Uterus (tissue), 4 donors: Measurements from ENCODE around the gene FCHSD2. TPM values are rescaled to one million over a fixed set of nuclear protein-coding genes. Genes with fewer than 3 reads are reported as not detected.

ENCODE experiments used
- DNase-seq, 2 donors: peaks; one replicate each; pipeline ENCODE4 v3.0.0-alpha.2; 2019 to 2020
- H3K27ac ChIP-seq, 2 donors: fragments of 200-600 bp; sonication (generic); 1 replicate in 1 of 2; 2 replicates in 1 of 2; pipeline ENCODE4 v1.5.1; 2016 to 2018
- H3K27me3 ChIP-seq, 2 donors: fragments of 200-600 bp; sonication (generic); one replicate each; pipeline ENCODE4 v1.5.1; 2018 to 2019; ENCODE audit warnings: control low read depth in 1 of 2
- H3K36me3 ChIP-seq, 2 donors: fragments of 200-600 bp; sonication (generic); one replicate each; pipeline ENCODE4 v1.5.1; 2019; ENCODE audit warnings: control low read depth in 1 of 2
- H3K4me1 ChIP-seq, 2 donors: fragments of 200-600 bp; sonication (generic); one replicate each; pipeline ENCODE4 v1.5.1; 2018 to 2019; ENCODE audit warnings: control low read depth in 1 of 2
- H3K4me3 ChIP-seq, 2 donors: fragments of 200-600 bp; sonication (generic); 1 replicate in 1 of 2; 2 replicates in 1 of 2; pipeline ENCODE4 v1.5.1; 2018 to 2019; ENCODE audit warnings: mild to moderate bottlenecking in 1 of 2
- H3K9me3 ChIP-seq, 2 donors: fragments of 200-600 bp; sonication (generic); one replicate each; pipeline ENCODE4 v1.5.1; 2019; ENCODE audit warnings: control low read depth in 1 of 2
- POLR2A ChIP-seq, 2 donors: fragments of 450-650 bp; IDR thresholded peaks; one replicate each; pipeline ENCODE4 v1.6.1; 2016; ENCODE audit warnings: antibody characterized with exemption in 2 of 2, mild to moderate bottlenecking in 1 of 2, moderate library complexity in 1 of 2
- intact Hi-C: fragments of 100-400 bp; cut with DNase I; formaldehyde crosslinking; loops from one replicate; pipeline ENCODE4 v1.15.1; 2023; ENCODE audit warnings: low total_unique reads
- total RNA-seq, 4 donors: library from RNA; depleted of rRNA in 3 of 4; stranded (reverse); fragments of >200 nt in 3 of 4; gene quantifications; one replicate each; pipeline versions ENCODE4 v1.1.0 to v1.2.4, GENCODE V29; 2014 to 2023
- TF ChIP-seq, protein P1 (sequence below), 4 experiments: fragments of 200-600 bp in 2 of 4; fragments of 450-650 bp in 2 of 4; sonication (generic) in 2 of 4; IDR thresholded peaks; one replicate each; pipeline ENCODE4 v1.5.1; 2016 to 2019; ENCODE audit warnings: antibody characterized with exemption in 4 of 4, mild to moderate bottlenecking in 2 of 4, moderate library complexity in 1 of 4
- donor health status: DM: yes; HTN: yes; CAD: no.

The FCHSD2 gene
- total RNA-seq, 4 donors from 2014 or later: 13.6 to 73.9 (median 27.7) TPM

DNA sequence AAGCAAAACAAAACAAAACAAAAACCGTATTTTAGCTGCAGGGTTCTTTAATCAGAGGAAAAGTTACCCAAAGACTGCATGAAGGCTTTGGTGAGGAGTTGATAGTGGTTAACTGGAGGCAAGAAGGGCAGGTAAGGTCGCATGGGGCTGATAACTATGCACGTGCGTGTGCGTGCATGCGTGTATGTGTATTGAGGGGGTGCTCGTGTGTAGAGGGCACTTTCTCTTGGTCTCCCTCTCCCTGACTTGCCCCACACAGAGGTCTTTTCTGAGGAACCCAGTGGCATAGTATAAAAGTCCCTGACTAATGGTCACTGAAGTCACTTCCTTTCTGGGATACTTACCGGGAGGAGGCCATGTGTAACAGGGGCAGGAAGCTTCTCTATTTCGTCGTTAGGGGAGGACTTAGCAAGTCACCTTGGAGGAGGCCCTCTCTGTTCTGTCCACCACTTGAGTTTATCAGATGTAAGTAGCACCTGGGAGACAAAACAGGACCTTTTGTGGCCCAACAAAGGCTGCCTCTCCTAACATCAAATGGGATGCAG lies 20.1 kb upstream of the FCHSD2 start:
- Histone ChIP-seq H3K27me3 (no peaks in the 10 kb centered on the region), H3K9me3 (no peaks in the 10 kb centered on the region), H3K4me1 (no peaks in the 10 kb centered on the region), H3K27ac (no peak overlapping the region), H3K36me3 (no peaks in the 10 kb centered on the region), H3K4me3 (no peak overlapping the region)
- TF ChIP-seq POLR2A (IDR thresholded peaks at IDR 0.05): no peak
- TF ChIP-seq, protein P1, sequence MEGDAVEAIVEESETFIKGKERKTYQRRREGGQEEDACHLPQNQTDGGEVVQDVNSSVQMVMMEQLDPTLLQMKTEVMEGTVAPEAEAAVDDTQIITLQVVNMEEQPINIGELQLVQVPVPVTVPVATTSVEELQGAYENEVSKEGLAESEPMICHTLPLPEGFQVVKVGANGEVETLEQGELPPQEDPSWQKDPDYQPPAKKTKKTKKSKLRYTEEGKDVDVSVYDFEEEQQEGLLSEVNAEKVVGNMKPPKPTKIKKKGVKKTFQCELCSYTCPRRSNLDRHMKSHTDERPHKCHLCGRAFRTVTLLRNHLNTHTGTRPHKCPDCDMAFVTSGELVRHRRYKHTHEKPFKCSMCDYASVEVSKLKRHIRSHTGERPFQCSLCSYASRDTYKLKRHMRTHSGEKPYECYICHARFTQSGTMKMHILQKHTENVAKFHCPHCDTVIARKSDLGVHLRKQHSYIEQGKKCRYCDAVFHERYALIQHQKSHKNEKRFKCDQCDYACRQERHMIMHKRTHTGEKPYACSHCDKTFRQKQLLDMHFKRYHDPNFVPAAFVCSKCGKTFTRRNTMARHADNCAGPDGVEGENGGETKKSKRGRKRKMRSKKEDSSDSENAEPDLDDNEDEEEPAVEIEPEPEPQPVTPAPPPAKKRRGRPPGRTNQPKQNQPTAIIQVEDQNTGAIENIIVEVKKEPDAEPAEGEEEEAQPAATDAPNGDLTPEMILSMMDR (IDR thresholded peaks at IDR 0.05): no peak
- DNase-seq: no peak
- intact Hi-C loops: no loop called here

DNA sequence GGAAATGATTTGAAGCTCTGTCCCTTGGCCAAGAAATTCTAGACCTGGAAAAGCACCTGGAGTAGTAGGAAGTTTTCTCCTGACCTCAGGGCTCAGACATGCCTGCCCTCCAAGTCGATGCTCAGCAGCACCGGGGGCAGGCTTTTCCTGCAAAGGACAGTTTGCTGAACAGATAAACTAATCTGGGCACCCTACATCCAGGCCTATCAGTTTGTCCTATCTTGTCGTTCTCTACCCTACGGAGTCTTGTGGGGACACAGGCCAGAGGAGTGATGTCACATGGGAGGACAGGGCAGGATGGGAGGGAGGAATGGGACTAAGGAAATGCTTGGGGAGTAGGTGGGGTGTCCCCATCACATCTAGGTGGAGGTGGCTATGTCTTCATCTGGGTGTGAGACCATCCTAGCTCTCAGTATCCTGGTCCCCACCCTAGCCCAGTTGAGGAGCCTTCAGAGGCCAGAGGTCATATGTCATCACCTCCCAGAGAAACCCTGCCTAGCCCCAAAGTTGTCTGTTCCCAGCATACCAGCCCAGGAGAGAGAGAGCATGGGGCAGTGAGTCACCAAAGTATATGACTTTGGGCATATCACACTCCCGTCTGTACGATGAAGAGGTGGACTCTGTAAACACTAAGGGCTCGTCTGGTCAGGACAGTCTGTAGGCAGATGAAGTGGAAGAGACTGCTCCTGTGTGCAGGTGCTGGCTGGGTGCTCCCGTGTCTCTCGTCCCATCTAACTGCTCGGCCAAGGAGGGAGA lies 18.1 kb upstream of the FCHSD2 start:
- H3K27ac ChIP-seq: no peak overlapping the region
- no peaks in the 10 kb centered on the region for H3K9me3 ChIP-seq
- peak in 1 of 2 donors; percentile 1 for DNase-seq
- no peaks in the 10 kb centered on the region for H3K36me3 ChIP-seq
- intact Hi-C loops: no loop called here
- H3K4me1 ChIP-seq: no peaks in the 10 kb centered on the region
- no peaks in the 10 kb centered on the region for H3K27me3 ChIP-seq
- no peak overlapping the region for H3K4me3 ChIP-seq
- TF ChIP-seq, protein P1 (IDR thresholded peaks at IDR 0.05): no peak
- TF ChIP-seq POLR2A (IDR thresholded peaks at IDR 0.05): no peak

DNA sequence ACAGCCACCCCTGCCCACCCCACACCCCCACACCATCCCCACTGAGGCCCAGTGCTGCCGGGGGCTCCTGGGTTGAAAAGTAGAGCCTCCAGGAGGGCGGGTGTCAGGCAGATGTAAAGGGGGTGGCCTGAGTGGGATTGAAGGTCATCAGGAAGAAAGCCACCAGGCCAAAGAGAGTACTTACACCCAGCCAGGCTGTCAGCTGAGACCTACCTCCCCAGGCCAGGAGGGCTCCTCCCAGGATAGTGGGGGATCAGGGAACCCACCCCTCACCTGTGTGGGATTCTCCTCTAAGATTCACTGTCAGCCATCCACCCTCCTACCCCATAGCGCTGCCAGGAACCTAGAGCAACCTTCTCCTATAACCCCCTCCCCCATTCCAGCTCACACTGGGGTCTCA lies 17.2 kb upstream of the FCHSD2 start:
- H3K4me1 ChIP-seq: no peaks in the 10 kb centered on the region
- no peaks in the 10 kb centered on the region for H3K27me3 ChIP-seq
- no peaks in the 10 kb centered on the region for H3K9me3 ChIP-seq
- no peak for TF ChIP-seq POLR2A (IDR thresholded peaks at IDR 0.05)
- TF ChIP-seq, protein P1 (IDR thresholded peaks at IDR 0.05): no peak
- intact Hi-C loops: no loop called here
- no peak overlapping the region for H3K4me3 ChIP-seq
- H3K27ac ChIP-seq: no peak overlapping the region
- H3K36me3 ChIP-seq: no peaks in the 10 kb centered on the region
- peak in 1 of 2 donors; percentile 8 for DNase-seq

DNA sequence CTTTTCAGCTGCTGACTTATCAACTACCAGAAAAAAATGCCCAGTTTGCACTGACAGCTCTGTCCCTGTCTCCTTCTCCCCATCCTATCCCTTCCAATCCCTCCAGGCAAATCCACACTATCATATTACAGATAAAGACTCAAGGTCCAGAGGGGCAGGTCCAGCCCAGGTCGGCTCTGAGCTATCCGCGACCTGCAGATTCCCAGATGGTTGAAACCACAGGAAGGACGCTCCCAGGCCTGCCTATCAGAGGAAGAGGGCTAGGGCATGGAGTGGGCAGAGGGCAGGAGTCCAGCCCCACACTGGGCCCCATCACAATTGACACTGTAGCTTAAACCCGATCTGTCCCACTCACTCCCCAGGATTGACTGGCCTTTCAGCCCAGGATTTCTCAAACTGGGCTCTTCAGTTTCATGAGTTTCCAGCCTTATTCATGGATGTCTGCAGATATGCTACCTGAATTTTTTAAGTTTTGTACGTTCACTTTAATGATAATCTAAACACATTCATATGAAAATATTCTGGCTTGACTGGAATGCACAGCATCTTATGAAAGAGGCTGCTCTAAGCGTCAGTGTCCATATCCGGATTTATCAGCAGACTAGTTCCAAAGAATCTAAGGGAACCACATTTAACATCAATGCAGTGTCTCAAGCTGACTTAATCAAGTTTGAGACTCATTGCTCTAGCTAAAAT lies 16.4 kb upstream of the FCHSD2 start:
- no peaks in the 10 kb centered on the region for H3K4me1 ChIP-seq
- intact Hi-C loops: no loop called here
- H3K4me3 ChIP-seq: no peak overlapping the region
- TF ChIP-seq, protein P1 (IDR thresholded peaks at IDR 0.05): no peak
- no peak for TF ChIP-seq POLR2A (IDR thresholded peaks at IDR 0.05)
- H3K27ac ChIP-seq: peak overlapping the region in 1 of 2 donors; percentile 2
- no peaks in the 10 kb centered on the region for H3K36me3 ChIP-seq
- H3K9me3 ChIP-seq: no peaks in the 10 kb centered on the region
- no peak for DNase-seq
- H3K27me3 ChIP-seq: no peaks in the 10 kb centered on the region
